ENCODE data around the gene ANKLE2. TPM values are rescaled to one million over a fixed set of nuclear protein-coding genes. Genes with fewer than 3 reads are reported as not detected.

Gene ANKLE2
- total RNA-seq, 4 donors from 2014 or later, result 68.2 to 103 (median 82.9) TPM

DNA sequence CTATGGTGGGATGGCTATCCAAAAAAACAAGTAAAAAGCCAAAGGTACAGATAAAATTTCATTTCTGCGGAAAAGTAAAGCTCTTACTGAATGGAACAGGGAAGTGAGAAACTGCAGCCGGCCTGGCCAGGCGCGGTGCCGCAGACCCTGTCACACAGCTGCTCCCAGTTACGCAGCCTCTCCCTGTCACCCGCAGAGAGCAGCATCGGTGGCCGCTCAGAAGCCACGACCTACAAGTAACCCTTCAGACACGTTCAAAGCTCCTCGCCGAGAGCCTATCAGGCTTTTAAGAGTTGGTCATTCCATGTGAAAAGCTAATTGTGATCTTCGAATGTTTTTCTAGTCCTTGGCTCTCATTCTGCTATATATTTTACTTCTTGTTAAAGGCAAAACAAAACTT lies 11.0 kb upstream of the ANKLE2 start:
- H3K27me3 ChIP-seq, result no peaks in the 10 kb centered on the region
- H3K36me3 ChIP-seq, result peaks cover 10 to 86% (median 15%) of the 10 kb centered on the region in 3 donors
- WGBS, 2 donors, result 81 to 82% methylated on average over 14 of the region's 14 CpGs
- no peak overlapping the region for H3K4me3 ChIP-seq
- peak overlapping the region in 1 of 4 donors; percentile 41 for H3K27ac ChIP-seq
- no peak for DNase-seq (ENCODE audit: low spot score in 2 of 2)
- TF ChIP-seq EP300 (IDR thresholded peaks at IDR 0.05), result no peak
- TF ChIP-seq, protein P1, sequence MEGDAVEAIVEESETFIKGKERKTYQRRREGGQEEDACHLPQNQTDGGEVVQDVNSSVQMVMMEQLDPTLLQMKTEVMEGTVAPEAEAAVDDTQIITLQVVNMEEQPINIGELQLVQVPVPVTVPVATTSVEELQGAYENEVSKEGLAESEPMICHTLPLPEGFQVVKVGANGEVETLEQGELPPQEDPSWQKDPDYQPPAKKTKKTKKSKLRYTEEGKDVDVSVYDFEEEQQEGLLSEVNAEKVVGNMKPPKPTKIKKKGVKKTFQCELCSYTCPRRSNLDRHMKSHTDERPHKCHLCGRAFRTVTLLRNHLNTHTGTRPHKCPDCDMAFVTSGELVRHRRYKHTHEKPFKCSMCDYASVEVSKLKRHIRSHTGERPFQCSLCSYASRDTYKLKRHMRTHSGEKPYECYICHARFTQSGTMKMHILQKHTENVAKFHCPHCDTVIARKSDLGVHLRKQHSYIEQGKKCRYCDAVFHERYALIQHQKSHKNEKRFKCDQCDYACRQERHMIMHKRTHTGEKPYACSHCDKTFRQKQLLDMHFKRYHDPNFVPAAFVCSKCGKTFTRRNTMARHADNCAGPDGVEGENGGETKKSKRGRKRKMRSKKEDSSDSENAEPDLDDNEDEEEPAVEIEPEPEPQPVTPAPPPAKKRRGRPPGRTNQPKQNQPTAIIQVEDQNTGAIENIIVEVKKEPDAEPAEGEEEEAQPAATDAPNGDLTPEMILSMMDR (IDR thresholded peaks at IDR 0.05), result no peak
- TF ChIP-seq POLR2A (IDR thresholded peaks at IDR 0.05), result no peak
- peaks cover 0 to 28% (median 5%) of the 10 kb centered on the region in 4 donors for H3K4me1 ChIP-seq
- H3K9me3 ChIP-seq, result no peaks in the 10 kb centered on the region

DNA sequence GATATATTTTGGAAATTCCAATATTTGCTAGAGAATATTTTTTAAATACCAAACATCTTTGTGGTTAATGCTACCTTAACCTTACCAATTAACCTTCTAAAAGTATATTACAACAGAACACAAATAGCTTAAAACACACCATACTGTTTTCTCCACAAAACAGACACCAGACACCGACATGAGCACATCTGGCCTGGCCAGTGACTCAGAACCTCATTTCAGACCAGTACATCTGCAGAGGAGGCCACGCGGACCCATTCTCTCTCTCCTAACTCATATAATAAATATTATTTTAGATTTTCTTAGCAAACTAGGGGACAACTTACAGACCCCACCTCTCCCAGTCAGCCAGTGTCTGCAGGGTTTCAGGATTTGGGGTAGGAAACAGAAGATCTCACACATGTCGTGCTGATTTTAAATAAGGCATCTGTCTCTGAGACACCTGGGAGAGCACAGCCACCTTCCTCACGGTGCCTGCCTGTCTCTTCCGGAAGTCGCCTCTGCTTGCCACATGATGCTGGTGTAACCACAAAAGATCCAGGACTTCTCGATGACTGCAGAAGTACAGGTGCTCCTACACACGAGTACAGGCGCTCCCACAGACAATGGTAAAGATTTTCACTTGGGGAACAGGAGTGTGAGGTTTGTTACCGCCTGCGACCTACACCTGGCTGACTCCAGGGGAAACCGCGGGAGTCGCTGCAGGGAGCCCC lies 9.7 kb upstream of the ANKLE2 start:
- Histone ChIP-seq H3K4me3 (no peak overlapping the region), H3K4me1 (peaks cover 0 to 14% (median 5%) of the 10 kb centered on the region in 4 donors), H3K27ac (peak overlapping the region in 2 of 4 donors; percentile 36 to 71), H3K36me3 (peaks cover 8 to 73% (median 9%) of the 10 kb centered on the region in 3 donors), H3K9me3 (no peaks in the 10 kb centered on the region), H3K27me3 (no peaks in the 10 kb centered on the region)
- no peak for DNase-seq (ENCODE audit: low spot score in 2 of 2)
- 93 to 94% methylated on average over 15 of the region's 15 CpGs for WGBS, 2 donors
- no peak for TF ChIP-seq EP300 (IDR thresholded peaks at IDR 0.05)
- TF ChIP-seq, protein P1 (IDR thresholded peaks at IDR 0.05), result no peak
- no peak for TF ChIP-seq POLR2A (IDR thresholded peaks at IDR 0.05)

DNA sequence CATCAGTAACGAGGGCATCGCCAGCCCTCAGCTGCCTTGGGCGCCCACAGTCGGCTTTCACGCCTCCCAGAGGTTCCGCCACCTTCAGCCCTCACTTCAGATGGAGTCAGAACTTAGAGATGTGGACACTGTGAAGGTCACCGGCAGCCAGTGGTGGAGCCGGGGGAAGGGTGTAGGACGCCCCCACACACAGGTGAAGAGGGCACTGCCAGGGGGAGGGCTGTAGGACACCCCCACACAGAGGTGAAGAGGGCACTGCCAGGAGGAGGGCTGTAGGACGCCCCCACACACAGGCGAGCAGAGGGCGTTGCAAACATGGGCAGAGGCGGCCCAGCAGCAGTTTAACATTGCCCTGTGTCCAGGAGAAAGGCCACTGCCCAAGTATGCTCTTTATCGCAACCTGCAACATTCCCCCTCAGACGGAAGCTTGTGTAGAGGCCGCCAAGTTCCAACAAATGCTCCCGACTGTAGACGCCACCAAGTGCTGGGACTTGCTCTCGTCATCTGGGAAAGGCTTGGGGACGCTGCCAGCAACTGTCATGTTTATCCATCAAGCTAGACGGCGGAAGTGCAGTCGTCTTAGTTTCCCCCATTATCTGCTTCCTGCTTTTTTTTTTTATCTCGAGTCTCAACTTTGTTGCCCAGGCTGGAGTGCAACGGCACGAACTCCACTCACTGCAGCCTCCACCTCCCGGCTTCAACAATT lies 4.9 kb upstream of the ANKLE2 start:
- Histone ChIP-seq H3K4me3 (no peak overlapping the region), H3K27me3 (no peaks in the 10 kb centered on the region), H3K27ac (peak overlapping the region in 1 of 4 donors; percentile 6), H3K9me3 (no peaks in the 10 kb centered on the region), H3K36me3 (peaks cover 0 to 26% (median 0%) of the 10 kb centered on the region in 3 donors), H3K4me1 (peaks cover 0 to 26% (median 9%) of the 10 kb centered on the region in 4 donors)
- peak in 1 of 2 donors; percentile 21 for DNase-seq (ENCODE audit: low spot score in 2 of 2)
- 64 to 72% methylated on average over 24 to 27 of the region's 27 CpGs for WGBS, 2 donors
- TF ChIP-seq EP300 (IDR thresholded peaks at IDR 0.05) (no peak), POLR2A (IDR thresholded peaks at IDR 0.05) (no peak)
- TF ChIP-seq, protein P1 (IDR thresholded peaks at IDR 0.05), result no peak

- TF ChIP-seq, protein P1 (IDR thresholded peaks at IDR 0.05), result no peak
- TF ChIP-seq EP300 (IDR thresholded peaks at IDR 0.05), result no peak
- no peak for TF ChIP-seq POLR2A (IDR thresholded peaks at IDR 0.05)
- Histone ChIP-seq H3K4me3 (no peak overlapping the region), H3K36me3 (peaks cover 0 to 15% (median 0%) of the 10 kb centered on the region in 3 donors), H3K27me3 (no peaks in the 10 kb centered on the region), H3K4me1 (peaks cover 0 to 31% (median 14%) of the 10 kb centered on the region in 4 donors), H3K9me3 (no peaks in the 10 kb centered on the region), H3K27ac (no peak overlapping the region)
- DNase-seq (ENCODE audit: low spot score in 2 of 2), result no peak
- 67 to 78% methylated on average over 11 of the region's 11 CpGs for WGBS, 2 donors
These were observed 3.7 kb upstream of the ANKLE2 start for GRCh38 chr12:132765361-132765760.

GRCh38 chr12:132764231-132764630 lies 2.6 kb upstream of the ANKLE2 start:
- 93 to 96% methylated on average over 20 of the region's 20 CpGs for WGBS, 2 donors
- no peak for DNase-seq (ENCODE audit: low spot score in 2 of 2)
- TF ChIP-seq, protein P1 (IDR thresholded peaks at IDR 0.05), result no peak
- TF ChIP-seq EP300 (IDR thresholded peaks at IDR 0.05) (no peak), POLR2A (IDR thresholded peaks at IDR 0.05) (no peak)
- peaks cover 0 to 39% (median 21%) of the 10 kb centered on the region in 4 donors for H3K4me1 ChIP-seq
- peaks cover 0 to 4% (median 0%) of the 10 kb centered on the region in 3 donors for H3K36me3 ChIP-seq
- H3K27ac ChIP-seq, result no peak overlapping the region
- no peak overlapping the region for H3K4me3 ChIP-seq
- H3K27me3 ChIP-seq, result no peaks in the 10 kb centered on the region
- no peaks in the 10 kb centered on the region for H3K9me3 ChIP-seq
